ENCODE measurements around the gene TPSG1. TPM values are rescaled to one million over a fixed set of nuclear protein-coding genes. Genes with fewer than 3 reads are reported as not detected.
"Not testable (repeated sequence)": the region's sequence is repeated elsewhere in the genome, so short reads cannot be mapped to it uniquely, and the experiment has no call there.

Gene TPSG1
- total RNA-seq, 2 donors from 2014 or later: 0.21 TPM; not detected in 1

GRCh38 chr16:1201444-1201843 lies 23.6 kb downstream of the TPSG1 start:
- intact Hi-C loops (cut with DNase I): no loop called here
- ATAC-seq: no peak

DNA sequence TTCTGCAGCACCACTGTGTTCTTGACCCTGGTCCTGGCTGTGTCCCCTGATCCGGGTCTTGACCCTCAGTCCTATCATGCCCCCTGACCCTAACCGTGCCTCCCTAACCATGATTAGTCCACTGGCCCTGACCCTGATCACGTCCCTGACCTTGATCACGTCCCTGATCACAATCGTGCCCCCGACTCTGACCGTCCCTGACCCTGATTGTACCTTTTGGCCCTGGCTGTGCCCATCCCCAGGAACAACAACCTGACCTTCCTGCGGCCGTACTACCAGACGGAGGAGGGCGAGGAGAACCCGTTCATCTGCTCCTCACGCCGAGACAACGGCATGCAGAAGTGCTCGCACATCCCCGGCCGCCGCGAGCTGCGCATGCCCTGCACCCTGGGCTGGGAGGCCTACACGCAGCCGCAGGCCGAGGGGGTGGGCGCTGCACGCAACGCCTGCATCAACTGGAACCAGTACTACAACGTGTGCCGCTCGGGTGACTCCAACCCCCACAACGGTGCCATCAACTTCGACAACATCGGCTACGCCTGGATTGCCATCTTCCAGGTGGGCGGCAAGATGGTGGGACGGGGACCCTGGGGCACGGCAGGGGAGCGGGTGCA lies 24.9 kb downstream of the TPSG1 start:
- intact Hi-C loops (cut with DNase I): no loop called here
- DNase-seq (no peak), ATAC-seq (no peak)

More at GRCh38 chr16:1201444-1201843, 23.6 kb downstream of the TPSG1 start:
- DNase-seq: no peak

DNA sequence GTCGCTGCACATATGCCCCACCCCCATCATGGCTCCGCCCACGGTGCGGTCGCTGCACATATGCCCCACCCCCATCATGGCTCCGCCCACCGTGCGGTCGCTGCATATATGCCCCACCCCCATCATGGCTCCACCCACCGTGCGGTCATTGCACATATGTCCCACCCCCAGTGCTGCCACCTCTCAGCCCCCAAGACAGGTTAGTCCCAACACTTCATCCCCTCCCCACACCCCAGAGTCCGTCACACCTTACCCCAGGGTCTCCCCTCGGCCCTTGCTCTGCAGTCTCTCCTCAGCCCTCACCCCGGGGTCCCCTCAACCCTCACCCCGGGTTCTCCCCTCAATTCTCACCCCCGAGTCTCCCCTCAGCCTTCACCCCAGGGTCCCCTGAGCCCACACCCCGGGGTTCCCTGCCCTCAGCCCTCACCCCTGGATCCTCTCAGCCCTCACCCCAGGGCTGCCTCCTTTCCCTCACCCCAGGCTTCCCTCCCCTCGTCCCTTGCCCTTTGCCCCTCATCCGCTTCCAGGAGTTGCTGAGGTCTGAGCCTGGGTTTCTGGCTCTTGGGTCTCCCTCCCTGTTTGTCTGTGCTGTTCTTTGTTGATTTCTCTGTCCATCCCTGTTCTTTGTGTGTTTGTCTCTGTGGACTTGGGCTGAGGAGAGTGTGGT lies 25.6 kb downstream of the TPSG1 start:
- no peak for ATAC-seq
- intact Hi-C loops (cut with DNase I): no loop called here

GRCh38 chr16:1198671-1199346 lies 26.3 kb downstream of the TPSG1 start:
- ATAC-seq; intact Hi-C loops (cut with DNase I); DNase-seq: not testable (repeated sequence)

More for the DNA sequence above, 25.6 kb downstream of the TPSG1 start:
- no peak for DNase-seq

GRCh38 chr16:1198194-1198593 lies 26.9 kb downstream of the TPSG1 start:
- intact Hi-C loops (cut with DNase I): no loop called here
- ATAC-seq (no peak), DNase-seq (no peak)

- ATAC-seq: no peak
- intact Hi-C loops (cut with DNase I): no loop called here
- DNase-seq: no peak
Observed at GRCh38 chr16:1197237-1197866, 27.7 kb downstream of the TPSG1 start.

GRCh38 chr16:1196494-1196893 lies 28.6 kb downstream of the TPSG1 start:
- ATAC-seq: no peak
- intact Hi-C loops (cut with DNase I): no loop called here
- DNase-seq: no peak

GRCh38 chr16:1195393-1195666 lies 29.7 kb downstream of the TPSG1 start:
- DNase-seq: no peak
- intact Hi-C loops (cut with DNase I): loop anchor here in 1 of 2 donors (2.0 kb wide), 1 partner anchor 89 kb away; no protein-coding TSS in a partner anchor

GRCh38 chr16:1194665-1195392 lies 30.2 kb downstream of the TPSG1 start:
- no peak for DNase-seq
- intact Hi-C loops (cut with DNase I): loop anchor here (1.0 to 5.0 kb wide), 3 partner anchors 88 to 138 kb away; no protein-coding TSS in a partner anchor
- peak; percentile 36 to 39 for ATAC-seq

More at GRCh38 chr16:1195393-1195666, 29.7 kb downstream of the TPSG1 start:
- no peak for ATAC-seq

- peak in 1 of 2 donors; percentile 14 for ATAC-seq
- DNase-seq: no peak
- intact Hi-C loops (cut with DNase I): loop anchor here (1.0 to 5.0 kb wide), 3 partner anchors 87 to 137 kb away; no protein-coding TSS in a partner anchor
Observed at GRCh38 chr16:1193825-1194581, 31.1 kb downstream of the TPSG1 start.

DNA sequence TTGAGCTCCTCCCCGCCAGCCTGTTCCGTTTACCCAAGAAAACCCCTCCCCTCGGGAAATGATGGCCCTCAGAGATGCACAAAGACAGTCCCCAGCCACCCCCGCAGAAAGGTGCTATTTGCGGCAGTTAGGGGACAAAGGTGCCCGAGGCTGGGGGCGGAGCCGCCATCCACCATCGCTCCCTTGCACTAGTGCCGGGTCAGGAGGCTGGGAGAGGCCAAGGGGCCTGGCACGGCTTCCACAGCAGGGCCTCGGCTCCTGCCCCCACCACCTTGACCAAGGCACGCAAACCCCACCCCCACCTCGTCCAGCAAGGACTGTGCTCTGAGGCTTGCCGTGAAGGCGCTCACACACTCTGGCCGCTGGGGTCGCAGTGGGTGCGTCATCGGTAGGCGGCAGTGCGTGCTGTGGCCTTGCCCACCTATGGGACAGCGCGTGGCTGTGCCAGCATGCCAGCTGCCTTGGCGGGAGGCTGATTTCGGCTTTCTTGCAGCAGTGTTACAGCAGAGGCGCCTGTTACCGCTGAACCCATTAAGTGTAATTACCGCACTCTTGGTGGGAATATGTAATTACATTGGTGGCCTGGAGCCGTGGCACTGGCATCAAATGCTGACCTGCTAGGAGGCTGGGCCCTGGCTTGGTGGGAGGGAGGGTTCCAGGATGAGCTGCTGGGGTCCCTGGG lies 31.8 kb downstream of the TPSG1 start:
- intact Hi-C loops (cut with DNase I): loop anchor here in 1 of 2 donors (5.0 kb wide), 1 partner anchor 136 kb away; no protein-coding TSS in a partner anchor
- DNase-seq (no peak), ATAC-seq (no peak)

GRCh38 chr16:1192384-1193073 lies 32.5 kb downstream of the TPSG1 start:
- intact Hi-C loops (cut with DNase I): loop anchor here in 1 of 2 donors (5.0 kb wide), 1 partner anchor 135 kb away; no protein-coding TSS in a partner anchor
- DNase-seq: no peak
- no peak for ATAC-seq

DNA sequence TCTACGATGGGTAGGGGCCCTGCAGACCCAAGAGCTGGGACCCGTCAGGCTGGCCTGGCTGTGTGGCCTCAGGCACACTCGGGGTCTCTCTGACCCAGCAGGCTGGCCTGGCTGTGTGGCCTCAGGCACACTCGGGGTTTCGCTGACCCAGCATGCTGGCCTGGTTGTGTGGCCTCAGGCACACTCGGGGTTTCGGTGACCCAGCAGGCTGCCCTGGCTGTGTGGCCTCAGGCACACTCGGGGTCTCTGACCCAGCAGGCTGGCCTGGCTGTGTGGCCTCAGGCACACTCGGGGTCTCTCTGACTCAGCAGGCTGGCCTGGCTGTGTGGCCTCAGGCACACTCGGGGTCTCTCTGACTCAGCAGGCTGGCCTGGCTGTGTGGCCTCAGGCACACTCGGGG lies 34.3 kb downstream of the TPSG1 start:
- intact Hi-C loops (cut with DNase I): loop anchor here in 1 of 2 donors (5.0 kb wide), 1 partner anchor 133 kb away; no protein-coding TSS in a partner anchor
- DNase-seq, ATAC-seq: not testable (repeated sequence)

GRCh38 chr16:1189455-1189854 lies 35.6 kb downstream of the TPSG1 start:
- intact Hi-C loops (cut with DNase I): no loop called here
- ATAC-seq (no peak), DNase-seq (no peak)

DNA sequence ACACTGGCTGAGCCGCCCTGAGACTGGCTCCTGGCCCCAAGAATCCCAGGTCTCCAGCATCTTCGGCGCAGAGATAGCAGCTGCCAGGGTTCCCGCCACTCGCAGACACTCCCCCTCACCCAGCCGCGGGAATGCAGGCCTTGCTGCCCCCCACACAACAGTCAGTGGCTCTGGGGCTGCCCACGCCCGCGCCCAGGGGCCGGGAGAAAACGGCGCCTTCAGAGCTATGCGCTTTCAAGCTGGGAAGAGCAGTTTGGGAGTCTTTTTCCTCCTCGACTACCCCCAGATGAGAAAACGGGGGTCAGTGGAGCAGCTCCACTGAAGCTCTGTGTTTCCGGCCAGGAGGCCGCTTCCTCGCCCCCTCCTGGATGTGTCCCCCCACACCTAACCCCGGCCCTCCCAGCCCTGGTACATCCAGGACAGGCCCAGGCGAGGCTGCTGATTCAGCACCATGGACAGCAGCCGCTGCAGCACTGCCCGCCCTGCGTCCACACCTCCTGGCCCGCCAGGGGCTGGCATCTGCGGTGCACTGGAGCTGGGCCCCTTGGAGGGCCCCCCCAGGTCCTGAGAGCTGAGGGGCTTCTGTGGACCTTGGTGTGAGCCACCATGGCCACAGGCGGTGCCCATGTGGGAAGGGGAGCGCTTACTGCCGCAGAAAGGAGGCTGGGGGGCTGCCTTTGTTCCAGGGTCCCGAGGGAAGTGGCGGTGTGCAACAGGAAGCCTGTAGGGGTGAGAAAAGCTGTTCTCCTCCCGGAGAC lies 36.5 kb downstream of the TPSG1 start:
- intact Hi-C loops (cut with DNase I): no loop called here
- ATAC-seq (peak; percentile 71 to 79), DNase-seq (peak; percentile 60)

- DNase-seq; ATAC-seq; intact Hi-C loops (cut with DNase I): not testable (repeated sequence)
Observed at GRCh38 chr16:1185460-1186207, 39.4 kb downstream of the TPSG1 start.
